ENCODE data around the gene COBLL1. TPM values are rescaled to one million over a fixed set of nuclear protein-coding genes. Genes with fewer than 3 reads are reported as not detected.

Gene COBLL1
- total and polyA plus RNA-seq, 2 of the 4 experiments (the other 2 are of a cell fraction): 0.79 to 1.1 TPM

GRCh38 chr2:164840930-164841718, 499 bp downstream of the COBLL1 start:
- H3K27me3 ChIP-seq (ENCODE audit: control insufficient read depth, insufficient read depth, low read length): peaks cover 6% of the 10 kb centered on the region
- no peak overlapping the region for H2BK20ac ChIP-seq (ENCODE audit: low read depth, low read length)
- H2BK120ac ChIP-seq (ENCODE audit: low read depth, low read length): peak overlapping the region; percentile 84; the same call in 1 of the 2 replicates
- peak overlapping the region; percentile 41; the same call in 1 of the 2 replicates for H3K56ac ChIP-seq (ENCODE audit: extremely low read depth, insufficient read depth, low read length)
- H4K5ac ChIP-seq (ENCODE audit: low read depth, low read length): no peak overlapping the region
- peak overlapping the region; percentile 76; the same call in 1 of the 2 replicates for H3K23ac ChIP-seq (ENCODE audit: low read depth, low read length)
- no peaks in the 10 kb centered on the region for H3K79me1 ChIP-seq (ENCODE audit: low read depth in 1 of 2, low read length in 2 of 2)
- dilution Hi-C loops (cut with HindIII; ENCODE audit: low sequenced_read_pairs, unreplicated experiment): no loop called here
- 0 out of 2 replicates have a peak, but pooled peaks cover 2% of the 10 kb centered on the region for H3K9me1 ChIP-seq (ENCODE audit: insufficient read depth, low read length)
- H2BK15ac ChIP-seq (ENCODE audit: low read depth, low read length): no peak overlapping the region; the same call in 2 of the 3 replicates
- no TSS peak for BruUV-seq (replicated peaks)
- no peaks in the 10 kb centered on the region for H3K4me1 ChIP-seq (ENCODE audit: control insufficient read depth, insufficient read depth, low read length)
- no peak overlapping the region for H3K4ac ChIP-seq (ENCODE audit: low read depth, low read length)
- peak; percentile 37; the same call in 1 of the 2 replicates for TF ChIP-seq MAZ (IDR thresholded peaks at IDR 0.05; ENCODE audit: borderline replicate concordance, low read depth, low read length)
- TF ChIP-seq MAFK (IDR thresholded peaks at IDR 0.05; ENCODE audit: low read depth, low read length): no peak
- TF ChIP-seq CTCF (conservative IDR thresholded peaks at IDR 0.05; ENCODE audit: low read depth, low read length): 0 out of 2 replicates have a peak, but pooled peaks have one; percentile 4
- H2BK5ac ChIP-seq (ENCODE audit: low read depth, low read length, poor library complexity, severe bottlenecking): no peak overlapping the region
- H3K27ac ChIP-seq (ENCODE audit: insufficient read depth, low read length): no peak overlapping the region
- DNase-seq (peak; percentile 32), ATAC-seq (ENCODE audit: low read depth) (peak; percentile 84)
- no peak overlapping the region for H2AK5ac ChIP-seq (ENCODE audit: low read depth, low read length)
- peak overlapping the region; percentile 98 for H2AFZ ChIP-seq (replicated peaks; ENCODE audit: low read length, poor library complexity)
- H3K14ac ChIP-seq (replicated peaks; ENCODE audit: low read depth, low read length): no peak overlapping the region
- H3K4me2 ChIP-seq (ENCODE audit: low read depth, low read length): peak overlapping the region; percentile 75
- peak overlapping the region; percentile 76 for H2AK9ac ChIP-seq (replicated peaks; ENCODE audit: low read depth, low read length, poor library complexity)
- no peak overlapping the region for H3K18ac ChIP-seq (ENCODE audit: low read depth, low read length)
- H3K9ac ChIP-seq (ENCODE audit: low read depth, low read length): peak overlapping the region; percentile 51
- no peak overlapping the region for H4K91ac ChIP-seq (ENCODE audit: insufficient read depth, low read depth, low read length)
- POLR2A ChIA-PET (ENCODE audit: unreplicated experiment): interaction anchor here (0.6 kb wide), 1 partner anchor 79 kb away, joined by 3 read pairs; no protein-coding TSS in a partner anchor
- CTCF ChIA-PET: interaction anchor here (0.5 to 1.8 kb wide), 25 partner anchors 8 to 274 kb away, joined by 3 to 9 read pairs (median 4); no protein-coding TSS in a partner anchor
- no peak overlapping the region for H4K8ac ChIP-seq (ENCODE audit: low read depth in 2 of 2, low read length in 2 of 2)
- no peaks in the 10 kb centered on the region for H4K20me1 ChIP-seq (ENCODE audit: insufficient read depth, low read length)
- peak overlapping the region; percentile 86 for H3K4me3 ChIP-seq (ENCODE audit: insufficient read depth, low read depth, low read length)
- WGBS, 2 experiments (ENCODE audit: extremely low coverage in 2 of 2, insufficient read length in 1 of 2): 1% methylated on average over 31 of the region's 90 CpGs; no CpG with 5 or more reads in 1 of the 2 experiments
- in situ Hi-C loops (cut with MboI; ENCODE audit: low sequenced_read_pairs): no loop called here
- H3K36me3 ChIP-seq (ENCODE audit: control insufficient read depth, insufficient read depth, low read length): no peaks in the 10 kb centered on the region
- no peaks in the 10 kb centered on the region for H3K9me3 ChIP-seq (ENCODE audit: control insufficient read depth, insufficient read depth, low read length)
- intact Hi-C loops (cut with micrococcal nuclease): loop anchor here (2.0 to 5.0 kb wide), 3 partner anchors 76 to 151 kb away; no protein-coding TSS in a partner anchor
